Coronary artery (tissue), 2 donors: ENCODE data around the gene EMP2.
A peak's percentile ranks its signal among the peaks of the same experiment; 100 is the strongest.

ENCODE experiments used
- DNase-seq: peaks from one replicate; pipeline ENCODE4 v3.0.0-alpha.2; 2017; ENCODE audit warnings: low spot score
- H3K27ac ChIP-seq, 2 donors: fragments of 200-600 bp; sonication (generic); one replicate each; pipeline ENCODE4 v1.5.1; 2016 to 2019
- H3K4me3 ChIP-seq: fragments of 200-600 bp; sonication (generic); 2 replicates; pipeline ENCODE4 v1.5.1; 2016; ENCODE audit warnings: mild to moderate bottlenecking, moderate library complexity
- TF ChIP-seq, protein P1 (sequence below): fragments of 200-600 bp; sonication (generic); IDR thresholded peaks from one replicate; pipeline ENCODE4 v1.5.1; 2019; ENCODE audit warnings: antibody characterized with exemption

The EMP2 gene

DNA sequence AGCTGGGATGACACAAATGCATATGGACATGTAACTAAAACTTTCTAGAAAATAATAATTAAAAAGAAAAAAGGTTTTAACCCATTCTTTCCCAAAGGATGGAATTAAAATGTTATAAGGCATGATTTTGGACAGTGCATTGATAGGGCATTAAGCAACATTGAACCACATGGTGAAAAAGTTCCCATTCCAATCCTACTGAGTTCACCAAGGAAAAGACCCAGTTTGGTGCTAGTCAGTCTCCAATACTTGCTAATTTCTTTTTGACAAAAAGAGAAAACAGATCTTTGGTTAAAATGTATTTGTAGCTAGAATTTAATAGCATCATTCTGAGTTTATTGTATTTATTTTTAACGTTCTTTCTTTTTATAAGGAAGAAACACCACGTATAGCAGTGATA is 28.1 kb downstream of the EMP2 start:
- DNase-seq: no peak
- no peak overlapping the region for H3K4me3 ChIP-seq
- TF ChIP-seq, protein P1, sequence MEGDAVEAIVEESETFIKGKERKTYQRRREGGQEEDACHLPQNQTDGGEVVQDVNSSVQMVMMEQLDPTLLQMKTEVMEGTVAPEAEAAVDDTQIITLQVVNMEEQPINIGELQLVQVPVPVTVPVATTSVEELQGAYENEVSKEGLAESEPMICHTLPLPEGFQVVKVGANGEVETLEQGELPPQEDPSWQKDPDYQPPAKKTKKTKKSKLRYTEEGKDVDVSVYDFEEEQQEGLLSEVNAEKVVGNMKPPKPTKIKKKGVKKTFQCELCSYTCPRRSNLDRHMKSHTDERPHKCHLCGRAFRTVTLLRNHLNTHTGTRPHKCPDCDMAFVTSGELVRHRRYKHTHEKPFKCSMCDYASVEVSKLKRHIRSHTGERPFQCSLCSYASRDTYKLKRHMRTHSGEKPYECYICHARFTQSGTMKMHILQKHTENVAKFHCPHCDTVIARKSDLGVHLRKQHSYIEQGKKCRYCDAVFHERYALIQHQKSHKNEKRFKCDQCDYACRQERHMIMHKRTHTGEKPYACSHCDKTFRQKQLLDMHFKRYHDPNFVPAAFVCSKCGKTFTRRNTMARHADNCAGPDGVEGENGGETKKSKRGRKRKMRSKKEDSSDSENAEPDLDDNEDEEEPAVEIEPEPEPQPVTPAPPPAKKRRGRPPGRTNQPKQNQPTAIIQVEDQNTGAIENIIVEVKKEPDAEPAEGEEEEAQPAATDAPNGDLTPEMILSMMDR: no peak
- H3K27ac ChIP-seq: peak overlapping the region in 1 of 2 donors; percentile 44

GRCh38 chr16:10551881-10552280 is 28.5 kb downstream of the EMP2 start:
- DNase-seq: no peak
- peak overlapping the region in 1 of 2 donors; percentile 44 for H3K27ac ChIP-seq
- TF ChIP-seq, protein P1: no peak

GRCh38 chr16:10548404-10548803 is 32.0 kb downstream of the EMP2 start:
- TF ChIP-seq, protein P1: no peak

More at GRCh38 chr16:10551881-10552280, 28.5 kb downstream of the EMP2 start:
- H3K4me3 ChIP-seq: no peak overlapping the region

DNA sequence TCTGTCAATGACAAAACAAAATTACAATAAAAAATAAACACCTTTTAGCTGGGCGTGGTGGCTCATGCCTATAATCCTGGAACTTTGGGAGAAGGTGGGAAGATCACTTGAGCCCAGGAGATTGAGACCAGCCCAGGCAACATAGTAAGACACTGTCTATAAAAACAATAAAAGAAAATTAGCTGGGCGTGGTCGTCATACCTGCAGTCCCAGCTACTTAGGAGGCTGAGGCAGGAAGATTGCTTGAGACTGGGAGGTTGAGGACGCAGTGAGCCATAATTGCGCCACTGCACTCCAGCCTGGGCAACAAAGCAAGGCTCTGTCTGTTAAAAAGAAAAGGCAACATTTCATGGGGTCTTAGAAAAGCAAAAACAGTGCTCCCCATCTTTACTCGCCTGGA is 32.7 kb downstream of the EMP2 start:
- TF ChIP-seq, protein P1: no peak
- H3K4me3 ChIP-seq: no peak overlapping the region
- DNase-seq: no peak
- no peak overlapping the region for H3K27ac ChIP-seq

More at GRCh38 chr16:10548404-10548803, 32.0 kb downstream of the EMP2 start:
- Histone ChIP-seq H3K4me3 (no peak overlapping the region), H3K27ac (no peak overlapping the region)
- no peak for DNase-seq

- Histone ChIP-seq H3K27ac (no peak overlapping the region), H3K4me3 (no peak overlapping the region)
- DNase-seq: no peak
- TF ChIP-seq, protein P1: no peak
Measured at GRCh38 chr16:10543231-10543977, 37.0 kb downstream of the EMP2 start.

DNA sequence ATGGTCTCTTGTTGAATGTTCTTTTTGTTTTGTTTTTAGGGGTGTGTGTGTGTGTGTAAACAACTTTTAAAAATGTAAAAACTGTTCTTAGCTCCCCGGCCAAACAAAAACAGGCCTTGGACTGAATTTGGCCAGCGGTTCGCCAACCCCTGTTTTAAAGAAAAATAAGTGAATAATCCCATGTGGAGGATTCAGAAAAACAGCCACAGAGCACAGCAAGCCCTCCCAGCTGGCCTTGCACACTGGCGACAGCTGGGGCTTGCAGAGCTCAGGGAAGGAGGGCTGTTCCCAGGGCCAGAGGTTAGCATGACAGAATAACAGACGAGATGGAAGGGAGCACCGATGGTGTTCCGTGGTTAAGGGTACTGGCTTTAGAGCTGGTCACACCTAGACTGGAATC is 39.0 kb downstream of the EMP2 start:
- no peak for DNase-seq
- H3K4me3 ChIP-seq: no peak overlapping the region
- H3K27ac ChIP-seq: no peak overlapping the region
- TF ChIP-seq, protein P1: no peak

GRCh38 chr16:10539793-10540192 is 40.6 kb downstream of the EMP2 start:
- Histone ChIP-seq H3K27ac (no peak overlapping the region), H3K4me3 (no peak overlapping the region)
- no peak for DNase-seq
- TF ChIP-seq, protein P1: no peak
